Tibial nerve (tissue), 4 donors: ENCODE data around the gene KCNT2.

ENCODE experiments used
- EP300 ChIP-seq, 2 donors: sonication (generic); formaldehyde crosslinking; IDR thresholded peaks; one replicate each; pipeline ENCODE4 v1.6.1; 2017; ENCODE audit warnings: antibody characterized with exemption in 2 of 2, mild to moderate bottlenecking in 1 of 2
- POLR2A ChIP-seq, 2 donors: fragments of 450-650 bp; IDR thresholded peaks; one replicate each; pipeline ENCODE4 v1.6.1; 2017; ENCODE audit warnings: antibody characterized with exemption in 2 of 2, mild to moderate bottlenecking in 2 of 2, moderate library complexity in 2 of 2
- TF ChIP-seq, protein P1 (sequence below), 5 experiments: fragments of 200-600 bp in 3 of 5; fragments of 450-650 bp in 2 of 5; sonication (generic) in 3 of 5; IDR thresholded peaks; one replicate each; pipeline ENCODE4 v1.5.1; 2016 to 2019; ENCODE audit warnings: antibody characterized with exemption in 5 of 5, mild to moderate bottlenecking in 3 of 5, moderate library complexity in 2 of 5

- TF ChIP-seq EP300 (IDR thresholded peaks at IDR 0.05) (no peak), POLR2A (IDR thresholded peaks at IDR 0.05) (no peak)
- TF ChIP-seq, protein P1, sequence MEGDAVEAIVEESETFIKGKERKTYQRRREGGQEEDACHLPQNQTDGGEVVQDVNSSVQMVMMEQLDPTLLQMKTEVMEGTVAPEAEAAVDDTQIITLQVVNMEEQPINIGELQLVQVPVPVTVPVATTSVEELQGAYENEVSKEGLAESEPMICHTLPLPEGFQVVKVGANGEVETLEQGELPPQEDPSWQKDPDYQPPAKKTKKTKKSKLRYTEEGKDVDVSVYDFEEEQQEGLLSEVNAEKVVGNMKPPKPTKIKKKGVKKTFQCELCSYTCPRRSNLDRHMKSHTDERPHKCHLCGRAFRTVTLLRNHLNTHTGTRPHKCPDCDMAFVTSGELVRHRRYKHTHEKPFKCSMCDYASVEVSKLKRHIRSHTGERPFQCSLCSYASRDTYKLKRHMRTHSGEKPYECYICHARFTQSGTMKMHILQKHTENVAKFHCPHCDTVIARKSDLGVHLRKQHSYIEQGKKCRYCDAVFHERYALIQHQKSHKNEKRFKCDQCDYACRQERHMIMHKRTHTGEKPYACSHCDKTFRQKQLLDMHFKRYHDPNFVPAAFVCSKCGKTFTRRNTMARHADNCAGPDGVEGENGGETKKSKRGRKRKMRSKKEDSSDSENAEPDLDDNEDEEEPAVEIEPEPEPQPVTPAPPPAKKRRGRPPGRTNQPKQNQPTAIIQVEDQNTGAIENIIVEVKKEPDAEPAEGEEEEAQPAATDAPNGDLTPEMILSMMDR (IDR thresholded peaks at IDR 0.05), result no peak
Observed at GRCh38 chr1:196344453-196344852, 263.8 kb downstream of the KCNT2 start.
